Left renal pelvis (tissue), 4 donors: ENCODE measurements around the gene NAV3. TPM values are rescaled to one million over a fixed set of nuclear protein-coding genes. Genes with fewer than 3 reads are reported as not detected.
"Not testable (repeated sequence)": the region's sequence is repeated elsewhere in the genome, so short reads cannot be mapped to it uniquely, and the experiment has no call there.

Experiments
- DNase-seq, 4 donors: peaks; one replicate each; pipeline ENCODE4 v3.0.0-alpha.2; 2013; ENCODE audit warnings: low read depth in 4 of 4, low spot score in 3 of 4
- polyA plus RNA-seq, 4 donors: library from polyadenylated mRNA; unstranded; fragments of 120-200 nt; gene quantifications; one replicate each; pipeline ENCODE4 v1.2.1, GENCODE V29; 2013; ENCODE audit not compliant: insufficient read length in 4 of 4

NAV3 gene
- polyA plus RNA-seq, 4 donors, result 7.5 to 23.4 (median 11.5) TPM

DNA sequence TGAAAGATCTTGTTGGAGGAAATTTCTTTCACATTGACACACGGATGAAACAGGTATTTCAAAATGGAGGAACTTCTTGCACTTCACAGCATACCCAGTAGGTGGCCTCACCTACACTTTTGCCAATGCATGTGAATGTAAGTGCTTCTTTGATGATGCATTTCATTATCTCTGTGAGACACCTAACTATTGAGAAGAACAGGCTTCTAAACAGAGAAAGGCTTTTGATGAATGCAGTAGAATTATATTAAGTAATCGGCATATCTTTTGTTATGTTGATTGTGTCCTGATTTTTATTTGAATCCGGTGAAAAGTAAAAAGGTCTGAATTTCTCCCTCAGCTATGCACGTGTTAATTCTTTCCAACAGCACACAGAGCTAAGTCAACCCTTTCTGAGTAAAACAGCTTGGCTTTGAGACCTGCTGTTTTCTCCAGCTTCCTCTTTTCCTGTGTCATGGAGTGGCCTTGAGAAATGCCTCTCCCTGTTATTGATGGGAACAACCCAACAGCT is 399.0 kb downstream of the NAV3 start:
- DNase-seq, result no peak

- DNase-seq, result no peak
Observed at GRCh38 chr12:78232756-78233155, 402.1 kb downstream of the NAV3 start.

- DNase-seq, result no peak
Observed at GRCh38 chr12:78236264-78236663, 405.6 kb downstream of the NAV3 start.

DNA sequence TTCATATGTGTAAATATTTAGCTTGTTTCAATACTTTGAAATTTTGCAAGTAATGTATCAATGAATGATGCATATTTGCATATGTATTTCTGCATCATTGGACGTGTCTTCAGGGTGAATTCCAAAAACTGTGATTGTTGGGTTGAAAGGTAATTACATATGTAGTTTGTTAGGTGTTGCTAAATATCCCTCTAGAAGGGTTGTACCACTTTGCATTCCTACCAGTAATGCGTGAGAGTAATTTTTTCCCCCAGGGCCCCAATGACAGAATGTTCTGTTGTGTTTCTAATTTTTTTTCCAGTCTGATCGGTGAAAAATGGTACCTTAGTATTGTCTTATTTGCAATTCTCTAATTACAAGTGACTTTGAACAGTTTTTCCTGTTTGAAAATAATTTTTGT is 408.9 kb downstream of the NAV3 start:
- no peak for DNase-seq

DNA sequence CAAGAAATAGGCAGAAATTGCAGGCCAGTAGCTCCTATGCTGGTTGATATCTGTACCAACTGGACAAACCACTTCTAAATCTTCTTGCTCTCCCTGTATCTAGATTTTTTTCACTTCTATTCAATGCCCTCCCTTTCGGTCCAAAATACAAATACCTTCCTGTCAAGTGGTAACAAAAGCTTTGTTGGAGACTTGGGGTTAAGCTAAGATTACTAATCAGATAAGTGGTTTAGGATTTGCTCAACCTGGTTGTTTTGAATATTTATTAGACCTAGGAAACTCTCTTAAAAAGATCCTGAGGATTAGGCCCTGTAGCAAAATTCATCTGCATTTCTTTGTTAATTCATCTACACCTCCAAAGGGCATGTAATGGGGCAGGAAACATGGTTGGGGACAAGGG is 410.1 kb downstream of the NAV3 start:
- no peak for DNase-seq

- no peak for DNase-seq
Observed at GRCh38 chr12:78241446-78241845, 410.8 kb downstream of the NAV3 start.

DNA sequence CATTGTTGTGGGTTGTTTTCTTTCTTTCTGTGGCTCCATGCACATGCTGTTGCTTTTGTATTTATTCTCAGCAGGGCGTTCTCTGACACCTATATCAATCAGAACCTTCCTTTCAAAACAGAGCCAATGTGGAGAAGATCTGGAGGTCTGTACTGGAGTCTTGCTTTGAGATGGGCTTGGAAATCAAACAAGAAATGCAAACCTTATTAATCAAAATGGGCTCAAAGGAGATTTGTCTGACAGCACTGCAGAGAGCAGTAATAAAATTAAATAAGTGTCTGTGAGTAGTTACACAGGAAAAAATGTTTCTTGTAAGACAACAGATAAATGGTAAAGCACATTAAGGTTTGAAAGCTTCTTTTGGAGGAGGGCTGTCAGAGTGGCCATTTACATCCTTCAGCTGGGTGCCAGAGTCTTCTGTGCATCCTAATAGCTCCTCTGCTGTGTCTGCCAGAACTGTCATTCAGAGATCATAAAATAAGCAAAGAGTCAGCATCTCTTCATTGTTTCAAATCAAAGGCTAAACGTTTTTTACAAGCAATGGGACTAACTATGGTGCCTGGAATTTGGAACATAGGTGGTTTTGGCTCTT is 414.3 kb downstream of the NAV3 start:
- no peak for DNase-seq

- no peak for DNase-seq
Observed at GRCh38 chr12:78248321-78248720, 417.6 kb downstream of the NAV3 start.

GRCh38 chr12:78249578-78249977 is 418.9 kb downstream of the NAV3 start:
- no peak for DNase-seq

- not testable (repeated sequence) for DNase-seq
Observed at GRCh38 chr12:78257662-78258061, 427.0 kb downstream of the NAV3 start.

DNA sequence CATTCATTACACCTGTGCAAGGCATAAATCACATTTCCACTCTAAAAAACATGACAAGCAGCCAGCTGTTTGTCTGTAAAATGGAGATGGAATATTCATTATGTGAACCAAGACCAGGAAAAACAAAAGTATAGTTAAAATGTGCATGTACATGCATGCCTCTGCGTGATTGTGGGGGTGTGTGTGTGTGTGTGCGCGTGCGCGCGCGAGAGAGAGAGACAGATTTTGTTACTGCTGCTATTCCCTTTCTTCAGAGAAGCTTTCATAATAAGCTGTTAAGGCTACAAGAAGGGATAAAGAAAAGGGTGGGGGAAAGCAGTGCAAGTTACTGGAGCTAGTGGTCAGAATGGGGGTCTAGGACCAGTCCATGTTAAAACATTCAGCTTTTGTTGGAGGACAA is 430.3 kb downstream of the NAV3 start:
- DNase-seq, result no peak

GRCh38 chr12:78261901-78262300 is 431.2 kb downstream of the NAV3 start:
- DNase-seq, result no peak
